ENCODE results near the gene ACOXL. TPM values are rescaled to one million over a fixed set of nuclear protein-coding genes. Genes with fewer than 3 reads are reported as not detected.

Gene ACOXL
- total and polyA plus RNA-seq, 10 of the 15 experiments (the other 5 are each of a cell fraction or from before 2014, with no cell fraction given) = 0.05 to 1.3 (median 0.71) TPM

DNA sequence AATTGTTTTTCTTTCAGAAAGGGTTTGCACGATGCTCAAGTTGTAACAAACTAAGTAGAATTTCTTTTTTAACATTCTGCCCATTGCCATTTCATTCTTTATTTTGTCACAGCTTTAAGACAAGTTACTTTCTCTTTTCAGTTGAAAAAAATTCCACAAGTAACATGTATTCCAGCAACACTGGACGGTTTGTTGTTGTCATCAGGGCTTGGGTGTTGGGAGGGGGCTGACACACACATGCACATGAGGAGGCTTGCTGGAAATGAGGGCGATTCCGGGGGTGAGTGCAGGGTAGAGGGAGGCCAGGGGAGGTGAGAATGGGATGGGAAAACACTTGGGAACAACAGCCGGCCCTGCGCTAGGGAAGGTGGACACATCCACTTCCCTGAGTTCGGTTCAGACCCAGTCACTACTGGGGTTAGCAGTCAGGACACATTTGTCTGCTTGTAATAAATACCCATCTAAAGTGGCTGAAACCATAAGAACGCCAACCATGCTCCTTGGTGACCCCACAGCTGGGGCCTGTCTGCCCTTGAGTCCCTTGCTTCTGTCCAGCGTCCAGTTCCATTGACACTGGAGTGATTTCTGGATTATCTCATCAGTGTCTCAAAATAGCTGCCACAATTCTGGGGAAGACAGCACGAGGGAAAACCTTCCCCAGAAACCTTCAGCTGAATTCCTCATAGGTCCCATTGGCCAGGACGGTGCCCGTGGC is 246.5 kb downstream of the ACOXL start (continued):
- TF ChIP-seq, protein P1, sequence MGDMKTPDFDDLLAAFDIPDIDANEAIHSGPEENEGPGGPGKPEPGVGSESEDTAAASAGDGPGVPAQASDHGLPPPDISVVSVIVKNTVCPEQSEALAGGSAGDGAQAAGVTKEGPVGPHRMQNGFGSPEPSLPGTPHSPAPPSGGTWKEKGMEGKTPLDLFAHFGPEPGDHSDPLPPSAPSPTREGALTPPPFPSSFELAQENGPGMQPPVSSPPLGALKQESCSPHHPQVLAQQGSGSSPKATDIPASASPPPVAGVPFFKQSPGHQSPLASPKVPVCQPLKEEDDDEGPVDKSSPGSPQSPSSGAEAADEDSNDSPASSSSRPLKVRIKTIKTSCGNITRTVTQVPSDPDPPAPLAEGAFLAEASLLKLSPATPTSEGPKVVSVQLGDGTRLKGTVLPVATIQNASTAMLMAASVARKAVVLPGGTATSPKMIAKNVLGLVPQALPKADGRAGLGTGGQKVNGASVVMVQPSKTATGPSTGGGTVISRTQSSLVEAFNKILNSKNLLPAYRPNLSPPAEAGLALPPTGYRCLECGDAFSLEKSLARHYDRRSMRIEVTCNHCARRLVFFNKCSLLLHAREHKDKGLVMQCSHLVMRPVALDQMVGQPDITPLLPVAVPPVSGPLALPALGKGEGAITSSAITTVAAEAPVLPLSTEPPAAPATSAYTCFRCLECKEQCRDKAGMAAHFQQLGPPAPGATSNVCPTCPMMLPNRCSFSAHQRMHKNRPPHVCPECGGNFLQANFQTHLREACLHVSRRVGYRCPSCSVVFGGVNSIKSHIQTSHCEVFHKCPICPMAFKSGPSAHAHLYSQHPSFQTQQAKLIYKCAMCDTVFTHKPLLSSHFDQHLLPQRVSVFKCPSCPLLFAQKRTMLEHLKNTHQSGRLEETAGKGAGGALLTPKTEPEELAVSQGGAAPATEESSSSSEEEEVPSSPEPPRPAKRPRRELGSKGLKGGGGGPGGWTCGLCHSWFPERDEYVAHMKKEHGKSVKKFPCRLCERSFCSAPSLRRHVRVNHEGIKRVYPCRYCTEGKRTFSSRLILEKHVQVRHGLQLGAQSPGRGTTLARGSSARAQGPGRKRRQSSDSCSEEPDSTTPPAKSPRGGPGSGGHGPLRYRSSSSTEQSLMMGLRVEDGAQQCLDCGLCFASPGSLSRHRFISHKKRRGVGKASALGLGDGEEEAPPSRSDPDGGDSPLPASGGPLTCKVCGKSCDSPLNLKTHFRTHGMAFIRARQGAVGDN (IDR thresholded peaks at IDR 0.05) = no peak
- no peak for TF ChIP-seq EGR1 (IDR thresholded peaks at IDR 0.05; ENCODE audit: borderline replicate concordance in 1 of 2, low read depth in 2 of 2, low read length in 2 of 2)

DNA sequence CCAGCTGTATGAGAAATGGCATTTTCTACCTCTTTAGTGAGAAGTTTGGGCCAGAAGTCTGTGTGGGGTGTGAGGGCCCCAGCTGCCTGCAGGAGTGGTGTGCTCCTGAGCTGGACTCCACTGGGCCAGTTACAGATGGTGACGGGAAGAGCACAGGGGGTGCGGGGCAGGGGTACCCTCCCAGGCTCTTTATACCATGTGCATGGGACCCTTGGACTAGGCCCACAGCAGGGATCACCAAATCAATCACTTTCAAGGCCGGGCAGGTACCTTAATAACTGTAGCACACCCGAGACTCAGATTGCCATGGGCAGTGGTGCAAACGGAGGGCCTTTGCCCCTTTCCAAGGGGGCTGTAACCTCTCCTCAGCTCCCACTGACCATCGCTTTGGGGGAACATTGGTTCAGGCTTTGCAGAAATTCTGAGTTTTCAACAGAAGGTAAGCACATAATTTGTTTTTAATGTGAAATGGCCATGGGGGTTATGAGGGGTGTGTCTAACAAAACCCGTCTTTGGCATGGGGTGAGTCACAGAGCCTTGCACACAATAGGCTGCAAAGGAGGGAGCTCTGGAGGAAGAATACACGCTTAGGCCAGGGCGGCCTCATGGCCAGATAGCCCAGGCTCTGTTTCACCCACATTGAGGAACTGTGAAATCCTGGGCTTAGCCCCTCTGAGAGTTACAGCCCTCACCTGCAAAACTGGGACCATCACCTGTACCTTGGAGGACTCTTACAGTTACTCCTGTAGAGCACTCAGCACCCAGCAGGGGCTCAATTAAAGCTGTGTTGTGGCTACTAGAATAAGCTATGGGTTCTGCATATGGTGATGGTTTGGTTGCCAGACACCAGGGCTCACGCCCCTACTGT is 247.3 kb downstream of the ACOXL start:
- Histone ChIP-seq H3K79me2 (ENCODE audit: control insufficient read depth, insufficient read depth, low read length) (no peaks in the 10 kb centered on the region), H4K20me1 (ENCODE audit: control insufficient read depth, insufficient read depth) (no peaks in the 10 kb centered on the region), H3K4me2 (ENCODE audit: control insufficient read depth, insufficient read depth) (no peak overlapping the region), H3K9ac (ENCODE audit: control insufficient read depth, insufficient read depth, low read length) (no peak overlapping the region), H3K9me3 (replicated peaks; ENCODE audit: control insufficient read depth, insufficient read depth, low read length) (no peaks in the 10 kb centered on the region), H3K27ac (ENCODE audit: control insufficient read depth, insufficient read depth) (no peak overlapping the region), H3K27me3 (replicated peaks in 1 of 2; ENCODE audit: control insufficient read depth in 2 of 2, insufficient read depth in 2 of 2, low read length in 1 of 2) (peaks cover 0 to 2% of the 10 kb centered on the region in 2 experiments; a peak in 3 of 4 replicates), H3K36me3 (ENCODE audit: control insufficient read depth in 2 of 2, insufficient read depth in 2 of 2, low read length in 1 of 2) (no peaks in the 10 kb centered on the region), H2AFZ (ENCODE audit: control insufficient read depth, low read depth, low read length) (no peak overlapping the region), H3K4me1 (ENCODE audit: control insufficient read depth, insufficient read depth, low read length) (no peaks in the 10 kb centered on the region), H3K4me3 (no peak overlapping the region)
- in situ Hi-C loops (cut with MboI) = no loop called here
- intact Hi-C loops (cut with micrococcal nuclease; ENCODE audit: unreplicated experiment) = no loop called here
- SMC1A ChIA-PET (ENCODE audit: uncharacterized antibody, unreplicated experiment) = interaction anchor here (3.2 kb wide), 1 partner anchor 9 kb away, joined by 10 read pairs; no protein-coding TSS in a partner anchor
- no TSS peak for BruUV-seq (replicated peaks)
- RAD21 ChIA-PET (ENCODE audit: unreplicated experiment) = no interaction called here
- CTCF ChIA-PET = interaction anchor here (1.3 kb wide), 1 partner anchor 127 kb away, joined by 3 read pairs; no protein-coding TSS in a partner anchor
- DNase-seq (ENCODE audit: low read depth, low spot score) = no peak
- POLR2A ChIA-PET = no interaction called here
- 51% methylated on average over 10 of the region's 10 CpGs for WGBS (ENCODE audit: insufficient coverage, insufficient replicate concordance, low lambda C conversion rate, missing lambda C conversion rate)
- no peak for FAIRE-seq
- ATAC-seq = no peak; the same call in 2 of the 3 replicates
- TF ChIP-seq DPF2 (IDR thresholded peaks at IDR 0.05) (no peak), EP300 (IDR thresholded peaks at IDR 0.05; ENCODE audit: borderline replicate concordance in 1 of 2, control insufficient read depth in 1 of 2, low read depth in 2 of 2, low read length in 2 of 2) (no peak), LARP7 (IDR thresholded peaks at IDR 0.05) (no peak), CREB1 (IDR thresholded peaks at IDR 0.05; ENCODE audit: low read depth) (no peak), HDGF (IDR thresholded peaks at IDR 0.05) (no peak), SUPT20H (IDR thresholded peaks at IDR 0.05; ENCODE audit: borderline replicate concordance, control insufficient read depth, low read depth, low read length) (no peak), SP1 (IDR thresholded peaks at IDR 0.05; ENCODE audit: low read depth, low read length) (no peak), POU2F2 (IDR thresholded peaks at IDR 0.05; ENCODE audit: borderline replicate concordance, low read depth, low read length) (no peak)
- TF ChIP-seq, protein P2, sequence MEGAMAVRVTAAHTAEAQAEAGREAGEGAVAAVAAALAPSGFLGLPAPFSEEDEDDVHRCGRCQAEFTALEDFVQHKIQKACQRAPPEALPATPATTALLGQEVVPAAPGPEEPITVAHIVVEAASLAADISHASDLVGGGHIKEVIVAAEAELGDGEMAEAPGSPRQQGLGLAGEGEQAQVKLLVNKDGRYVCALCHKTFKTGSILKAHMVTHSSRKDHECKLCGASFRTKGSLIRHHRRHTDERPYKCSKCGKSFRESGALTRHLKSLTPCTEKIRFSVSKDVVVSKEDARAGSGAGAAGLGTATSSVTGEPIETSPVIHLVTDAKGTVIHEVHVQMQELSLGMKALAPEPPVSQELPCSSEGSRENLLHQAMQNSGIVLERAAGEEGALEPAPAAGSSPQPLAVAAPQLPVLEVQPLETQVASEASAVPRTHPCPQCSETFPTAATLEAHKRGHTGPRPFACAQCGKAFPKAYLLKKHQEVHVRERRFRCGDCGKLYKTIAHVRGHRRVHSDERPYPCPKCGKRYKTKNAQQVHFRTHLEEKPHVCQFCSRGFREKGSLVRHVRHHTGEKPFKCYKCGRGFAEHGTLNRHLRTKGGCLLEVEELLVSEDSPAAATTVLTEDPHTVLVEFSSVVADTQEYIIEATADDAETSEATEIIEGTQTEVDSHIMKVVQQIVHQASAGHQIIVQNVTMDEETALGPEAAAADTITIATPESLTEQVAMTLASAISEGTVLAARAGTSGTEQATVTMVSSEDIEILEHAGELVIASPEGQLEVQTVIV (IDR thresholded peaks at IDR 0.05; ENCODE audit: borderline replicate concordance, partially characterized antibody) = no peak
- TF ChIP-seq, protein P3, sequence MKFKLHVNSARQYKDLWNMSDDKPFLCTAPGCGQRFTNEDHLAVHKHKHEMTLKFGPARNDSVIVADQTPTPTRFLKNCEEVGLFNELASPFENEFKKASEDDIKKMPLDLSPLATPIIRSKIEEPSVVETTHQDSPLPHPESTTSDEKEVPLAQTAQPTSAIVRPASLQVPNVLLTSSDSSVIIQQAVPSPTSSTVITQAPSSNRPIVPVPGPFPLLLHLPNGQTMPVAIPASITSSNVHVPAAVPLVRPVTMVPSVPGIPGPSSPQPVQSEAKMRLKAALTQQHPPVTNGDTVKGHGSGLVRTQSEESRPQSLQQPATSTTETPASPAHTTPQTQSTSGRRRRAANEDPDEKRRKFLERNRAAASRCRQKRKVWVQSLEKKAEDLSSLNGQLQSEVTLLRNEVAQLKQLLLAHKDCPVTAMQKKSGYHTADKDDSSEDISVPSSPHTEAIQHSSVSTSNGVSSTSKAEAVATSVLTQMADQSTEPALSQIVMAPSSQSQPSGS (IDR thresholded peaks at IDR 0.05; ENCODE audit: low read length) = no peak

Data from GM12878 (cell line).